GM19099 (cell line): ENCODE measurements around the gene KDM5C.

Experiments
- POLR2A ChIP-seq: IDR thresholded peaks from 3 replicates; pipeline ENCODE4 v1.6.1; 2011; ENCODE audit warnings: low read depth; ENCODE audit not compliant: insufficient read length; ENCODE audit errors: extremely low read depth

Gene KDM5C

DNA sequence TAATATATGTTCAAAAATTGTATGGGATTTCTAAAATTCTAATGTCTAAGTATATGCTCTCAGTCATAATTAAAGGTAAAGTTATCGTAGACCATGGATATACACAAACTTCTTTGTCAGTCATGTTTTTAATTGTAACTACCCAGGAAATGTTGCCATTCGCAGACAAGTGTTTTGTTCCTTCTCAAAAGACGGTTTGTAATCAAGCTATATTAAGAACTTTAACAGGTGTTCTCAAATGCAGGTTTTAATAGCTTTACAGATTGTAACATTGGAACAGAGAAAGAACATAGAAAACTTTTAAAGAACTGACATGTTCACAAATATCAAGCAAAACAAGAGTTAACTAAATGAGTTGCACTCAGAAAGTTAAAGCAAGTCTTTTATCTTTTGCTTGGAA lies 58.9 kb downstream of the KDM5C start:
- TF ChIP-seq POLR2A = no peak

DNA sequence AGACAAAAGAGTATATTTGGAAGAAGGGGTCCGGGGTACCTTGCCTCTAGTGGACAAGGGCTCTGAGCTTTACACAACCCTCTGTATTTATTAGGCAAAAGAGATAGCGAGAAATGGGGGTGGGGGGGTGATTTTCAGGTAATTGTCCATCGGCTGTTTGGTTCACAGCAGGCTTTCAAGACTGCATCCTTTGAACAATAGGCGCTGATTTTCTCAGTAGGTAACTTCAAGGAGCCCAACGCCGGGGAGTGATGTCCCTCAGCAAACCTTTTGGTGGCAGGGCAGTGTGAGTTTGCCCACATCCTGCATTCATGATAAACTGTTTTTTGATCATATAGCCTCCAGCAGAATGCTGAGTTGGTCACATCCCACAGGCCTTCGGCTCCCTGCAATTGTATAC lies 61.6 kb downstream of the KDM5C start:
- TF ChIP-seq POLR2A = no peak

DNA sequence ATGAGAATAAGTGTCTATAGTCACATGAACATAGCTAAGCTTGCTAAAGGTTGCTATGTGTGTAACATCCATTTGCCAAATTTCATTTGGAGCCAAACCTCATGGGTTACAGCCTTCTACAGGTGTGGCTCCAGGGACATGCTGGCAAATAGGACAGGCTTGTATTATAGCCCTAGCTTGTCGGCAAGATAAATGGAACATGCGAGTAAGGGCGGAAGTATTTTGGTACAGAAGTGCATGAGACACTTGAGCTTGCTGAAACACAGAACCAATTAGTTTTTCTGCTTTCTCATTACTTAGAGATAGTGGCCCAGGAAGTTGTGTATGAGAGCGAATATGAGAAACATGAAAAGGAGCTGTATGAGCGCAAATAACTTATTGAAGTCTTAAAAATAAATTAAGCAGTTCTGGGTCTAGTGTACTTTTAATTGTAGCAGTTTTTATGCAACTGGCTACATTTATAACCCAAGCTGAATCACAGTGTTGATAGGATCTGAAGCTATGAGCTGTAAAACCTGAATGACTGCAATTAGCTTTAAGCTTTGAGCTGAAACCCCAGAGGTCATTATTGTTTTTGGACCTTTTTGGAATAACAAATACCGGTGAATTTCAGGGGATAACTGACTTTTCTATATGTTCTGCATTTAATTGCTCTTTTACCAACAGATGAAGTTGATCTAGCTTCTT lies 64.6 kb downstream of the KDM5C start:
- no peak for TF ChIP-seq POLR2A

DNA sequence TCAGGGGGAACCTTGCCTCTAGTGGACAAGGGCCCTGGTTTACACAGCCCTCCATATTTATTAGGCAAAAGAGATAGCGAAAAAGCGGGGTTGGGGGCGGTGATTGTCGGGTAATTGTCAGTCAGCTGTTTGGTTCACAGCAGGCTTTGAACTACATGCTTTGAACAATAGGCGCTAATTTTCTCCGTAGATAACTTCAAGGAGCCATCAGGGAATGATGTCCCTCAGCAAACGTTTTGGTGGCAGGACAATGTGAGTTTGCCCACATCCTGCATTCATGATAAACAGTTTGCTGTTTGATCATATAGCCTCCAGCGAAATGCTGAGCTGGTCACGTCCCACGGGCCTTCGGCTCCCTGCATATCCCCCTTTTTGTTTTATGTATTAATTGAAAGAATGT lies 65.8 kb downstream of the KDM5C start:
- TF ChIP-seq POLR2A = no peak

DNA sequence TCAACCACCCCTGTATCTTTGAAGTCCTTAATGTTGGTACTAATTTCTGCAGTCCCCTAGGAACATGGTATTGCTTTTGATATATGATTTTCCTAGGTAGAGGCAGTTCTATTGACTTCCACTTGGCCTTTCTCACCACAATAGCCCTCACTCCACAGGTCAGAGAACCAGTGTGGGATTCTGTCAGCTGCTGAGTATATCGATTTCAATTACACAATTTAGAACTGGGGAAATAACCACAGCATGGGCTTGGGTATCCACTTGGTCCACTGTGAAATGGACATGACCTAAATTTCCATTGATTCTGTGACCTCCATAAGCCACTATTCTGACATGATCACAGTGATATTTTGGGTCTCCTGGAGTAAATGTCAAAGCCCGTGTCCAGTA lies 68.8 kb downstream of the KDM5C start:
- TF ChIP-seq POLR2A = no peak

DNA sequence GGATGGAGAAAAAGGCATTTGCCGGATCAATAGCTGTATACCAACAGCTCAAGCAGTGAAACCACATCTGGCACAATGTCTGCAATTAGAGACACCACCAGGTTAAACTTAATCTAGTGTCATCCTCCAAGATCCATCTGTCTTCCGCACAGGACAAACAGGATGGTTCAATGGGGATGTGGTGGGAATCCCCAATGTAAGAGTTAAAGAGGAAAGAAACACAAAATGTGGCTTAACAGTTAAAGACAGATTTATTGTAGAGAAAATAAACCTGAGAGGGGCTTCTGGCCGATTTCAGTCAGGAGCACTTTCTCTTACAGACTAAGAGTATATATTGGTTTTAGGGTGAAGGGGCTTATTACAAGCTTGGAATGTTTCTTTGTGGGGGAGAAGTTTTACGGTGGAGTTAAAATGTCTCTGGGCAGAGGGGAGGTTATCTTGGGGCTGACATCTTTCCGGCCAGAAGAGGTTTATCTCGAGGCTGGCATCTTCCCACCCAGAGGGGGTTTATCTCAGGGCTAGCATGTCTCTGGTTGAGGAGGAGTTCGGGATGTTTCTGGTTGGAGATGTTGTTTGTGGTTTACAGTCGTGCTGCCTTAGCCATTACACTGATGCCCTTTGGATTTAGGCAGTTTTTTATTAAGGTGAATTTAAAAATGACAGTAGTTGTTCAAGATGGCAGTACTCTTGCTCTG lies 69.3 kb downstream of the KDM5C start:
- TF ChIP-seq POLR2A = no peak

DNA sequence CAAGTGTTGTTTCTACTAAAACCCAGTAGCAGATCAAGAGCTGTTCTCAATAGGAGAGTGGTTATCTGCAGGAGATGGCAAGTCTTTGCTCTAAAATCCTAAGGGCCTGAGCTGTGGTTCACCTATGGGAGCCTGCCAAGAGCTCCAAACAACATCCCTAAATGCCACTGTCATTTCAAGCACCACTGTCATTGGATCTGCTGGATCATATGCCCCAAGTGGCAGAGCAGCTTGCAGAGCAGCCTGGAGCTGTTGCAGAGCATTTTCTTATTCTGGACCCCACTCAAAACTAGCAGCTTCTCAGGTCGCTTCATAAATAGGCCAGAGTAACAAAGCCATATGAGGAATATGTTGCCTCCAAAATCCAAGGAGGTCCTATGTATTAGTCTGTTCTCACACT lies 71.4 kb downstream of the KDM5C start:
- TF ChIP-seq POLR2A = no peak
